Lower lobe of right lung (tissue), 2 donors: ENCODE results near the gene ELL. TPM values are rescaled to one million over a fixed set of nuclear protein-coding genes. Genes with fewer than 3 reads are reported as not detected.

Source experiments
- ATAC-seq, 2 donors: fragments of 200-7000 bp; cut with Tn5 transposase; one replicate each; pipeline ENCODE4 v1.9.1; 2020 to 2022; ENCODE audit warnings: mild to moderate bottlenecking in 2 of 2, moderate library complexity in 2 of 2
- DNase-seq: peaks from one replicate; pipeline ENCODE4 v3.0.0-alpha.2; 2020
- H3K27ac ChIP-seq: fragments of 200-600 bp; one replicate; pipeline ENCODE4 v1.8.0; 2022
- H3K27me3 ChIP-seq: fragments of 200-600 bp; one replicate; pipeline ENCODE4 v1.8.0; 2022; ENCODE audit warnings: low read depth
- H3K36me3 ChIP-seq: fragments of 200-600 bp; one replicate; pipeline ENCODE4 v1.8.0; 2022; ENCODE audit warnings: mild to moderate bottlenecking
- H3K4me1 ChIP-seq: fragments of 200-600 bp; one replicate; pipeline ENCODE4 v1.8.0; 2022
- H3K4me3 ChIP-seq: fragments of 200-600 bp; one replicate; pipeline ENCODE4 v1.8.0; 2022; ENCODE audit warnings: mild to moderate bottlenecking
- H3K9me3 ChIP-seq: fragments of 200-600 bp; one replicate; pipeline ENCODE4 v1.8.0; 2022
- CTCF ChIP-seq: fragments of 200-600 bp; IDR thresholded peaks from one replicate; pipeline ENCODE4 v1.8.0; 2022; ENCODE audit warnings: antibody characterized with exemption, mild to moderate bottlenecking
- intact Hi-C: fragments of 100-400 bp; cut with DNase I; formaldehyde crosslinking; loops from one replicate; pipeline ENCODE4 v1.11.0; 2022
- total RNA-seq: library from RNA; stranded (reverse); fragmentation: NEBNext Ultra II Directional; extraction: Animal tissue kit (Norgen Biotek cat#: 25700); gene quantifications from one replicate; pipeline ENCODE4 v1.2.1, GENCODE V29; 2021
- donor health status: DM: no; HTN: yes; CAD: no; lungs with severe emphysema.

The ELL gene
- total RNA-seq, 1 donor from 2014 or later, result 19.7 TPM

- ATAC-seq, result no peak
- intact Hi-C loops, result no loop called here
- DNase-seq, result no peak
- Histone ChIP-seq H3K4me1 (peaks cover 14% of the 10 kb centered on the region), H3K4me3 (peak overlapping the region; percentile 93), H3K27me3 (no peaks in the 10 kb centered on the region), H3K9me3 (no peaks in the 10 kb centered on the region), H3K36me3 (peaks cover 18% of the 10 kb centered on the region), H3K27ac (peak overlapping the region; percentile 96)
- no peak for TF ChIP-seq CTCF
Observed at GRCh38 chr19:18558604-18559003, 36.7 kb upstream of the ELL start.

- Histone ChIP-seq H3K36me3 (peaks cover 14% of the 10 kb centered on the region), H3K4me3 (peak overlapping the region; percentile 93), H3K9me3 (no peaks in the 10 kb centered on the region), H3K27ac (peak overlapping the region; percentile 96), H3K27me3 (no peaks in the 10 kb centered on the region), H3K4me1 (peaks cover 14% of the 10 kb centered on the region)
- no peak for TF ChIP-seq CTCF
- DNase-seq (no peak), ATAC-seq (peak in 1 of 2 donors; percentile 29)
- intact Hi-C loops, result no loop called here
Observed at GRCh38 chr19:18558202-18558555, 36.3 kb upstream of the ELL start.

- ATAC-seq, result peak; percentile 99
- H3K27ac ChIP-seq, result peak within 1 kb of the TSS; percentile 96
- intact Hi-C loops, result no loop called here
- DNase-seq, result peak; percentile 100
- no peaks in the 10 kb centered on the region for H3K27me3 ChIP-seq
- H3K4me1 ChIP-seq, result peaks cover 14% of the 10 kb centered on the region
- no peaks in the 10 kb centered on the region for H3K9me3 ChIP-seq
- no peak for TF ChIP-seq CTCF
- peak within 1 kb of the TSS; percentile 93 for H3K4me3 ChIP-seq
- H3K36me3 ChIP-seq, result peaks cover 8% of the 10 kb centered on the region
Observed at GRCh38 chr19:18557411-18558201, 35.7 kb upstream of the ELL start, which contains the start of gene KXD1. Gene KXD1, plus strand, starts transcription at chr19:18557870. Its CDS starts 4,187 bp downstream, at chr19:18562057.

GRCh38 chr19:18551631-18552030, 29.8 kb upstream of the ELL start:
- no peak overlapping the region for H3K4me3 ChIP-seq
- no peak for DNase-seq
- H3K4me1 ChIP-seq, result no peaks in the 10 kb centered on the region
- H3K27ac ChIP-seq, result no peak overlapping the region
- no peaks in the 10 kb centered on the region for H3K36me3 ChIP-seq
- ATAC-seq, result no peak
- intact Hi-C loops, result no loop called here
- TF ChIP-seq CTCF, result no peak
- H3K27me3 ChIP-seq, result no peaks in the 10 kb centered on the region
- no peaks in the 10 kb centered on the region for H3K9me3 ChIP-seq

- intact Hi-C loops, result no loop called here
- peak; percentile 71 to 83 for ATAC-seq
- DNase-seq, result peak; percentile 73
- peak; percentile 10 for TF ChIP-seq CTCF
- H3K27me3 ChIP-seq, result no peaks in the 10 kb centered on the region
- peaks cover 18% of the 10 kb centered on the region for H3K4me1 ChIP-seq
- peak overlapping the region; percentile 59 for H3K4me3 ChIP-seq
- peak overlapping the region; percentile 86 for H3K27ac ChIP-seq
- H3K9me3 ChIP-seq, result no peaks in the 10 kb centered on the region
- H3K36me3 ChIP-seq, result peaks cover 27% of the 10 kb centered on the region
Observed at GRCh38 chr19:18543814-18544475, 22.1 kb upstream of the ELL start.
